NCI-H510A treated with DMSO at 0.1 percent for 48 hours (cell line): ENCODE results near the gene GRAP2.

Experiments
- DNase-seq: peaks from one replicate; lab custom pipeline; 2025; lab: John Stamatoyannopoulos, UW

GRAP2 gene

GRCh38 chr22:39925909-39926679, 25.2 kb downstream of the GRAP2 start:
- no peak for DNase-seq

DNA sequence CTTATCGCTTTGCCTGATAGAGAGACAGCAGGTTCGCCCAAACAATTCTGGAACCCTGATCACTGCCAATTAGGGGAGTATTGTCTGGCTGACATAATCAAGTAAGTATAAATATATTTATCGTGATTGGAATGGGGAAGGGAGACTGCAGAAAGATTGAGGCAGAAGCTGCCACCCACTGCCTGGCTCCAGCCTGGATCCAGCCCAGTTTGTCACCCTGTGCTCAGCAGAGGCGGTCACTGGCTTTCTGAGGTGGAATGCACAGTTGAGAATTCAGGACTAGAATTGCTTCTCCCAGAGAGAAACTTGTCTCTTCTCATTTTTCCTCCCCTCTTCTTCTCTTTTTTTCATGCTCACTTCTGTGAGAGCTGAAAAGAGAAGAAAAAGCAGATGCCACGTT, 25.9 kb downstream of the GRAP2 start:
- DNase-seq: no peak

DNA sequence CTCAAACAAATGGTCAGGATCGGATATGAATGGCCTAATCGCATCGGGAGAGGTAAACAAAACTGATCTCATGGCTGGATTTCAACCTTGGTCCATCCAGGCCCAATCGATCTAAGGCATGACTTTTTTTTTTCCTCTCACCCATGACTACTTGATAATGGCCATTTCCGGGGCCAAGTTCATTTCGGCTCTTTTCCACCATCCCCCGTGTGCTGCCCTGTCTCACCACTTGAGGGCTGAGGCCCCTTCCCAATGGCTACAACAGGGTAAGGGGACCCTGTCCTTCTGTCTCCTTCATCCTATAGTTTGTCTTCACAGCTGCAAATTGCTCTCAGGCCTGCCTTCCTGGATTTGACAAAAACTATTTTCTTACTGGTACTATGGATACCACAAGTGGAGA, 26.7 kb downstream of the GRAP2 start:
- DNase-seq: no peak

DNA sequence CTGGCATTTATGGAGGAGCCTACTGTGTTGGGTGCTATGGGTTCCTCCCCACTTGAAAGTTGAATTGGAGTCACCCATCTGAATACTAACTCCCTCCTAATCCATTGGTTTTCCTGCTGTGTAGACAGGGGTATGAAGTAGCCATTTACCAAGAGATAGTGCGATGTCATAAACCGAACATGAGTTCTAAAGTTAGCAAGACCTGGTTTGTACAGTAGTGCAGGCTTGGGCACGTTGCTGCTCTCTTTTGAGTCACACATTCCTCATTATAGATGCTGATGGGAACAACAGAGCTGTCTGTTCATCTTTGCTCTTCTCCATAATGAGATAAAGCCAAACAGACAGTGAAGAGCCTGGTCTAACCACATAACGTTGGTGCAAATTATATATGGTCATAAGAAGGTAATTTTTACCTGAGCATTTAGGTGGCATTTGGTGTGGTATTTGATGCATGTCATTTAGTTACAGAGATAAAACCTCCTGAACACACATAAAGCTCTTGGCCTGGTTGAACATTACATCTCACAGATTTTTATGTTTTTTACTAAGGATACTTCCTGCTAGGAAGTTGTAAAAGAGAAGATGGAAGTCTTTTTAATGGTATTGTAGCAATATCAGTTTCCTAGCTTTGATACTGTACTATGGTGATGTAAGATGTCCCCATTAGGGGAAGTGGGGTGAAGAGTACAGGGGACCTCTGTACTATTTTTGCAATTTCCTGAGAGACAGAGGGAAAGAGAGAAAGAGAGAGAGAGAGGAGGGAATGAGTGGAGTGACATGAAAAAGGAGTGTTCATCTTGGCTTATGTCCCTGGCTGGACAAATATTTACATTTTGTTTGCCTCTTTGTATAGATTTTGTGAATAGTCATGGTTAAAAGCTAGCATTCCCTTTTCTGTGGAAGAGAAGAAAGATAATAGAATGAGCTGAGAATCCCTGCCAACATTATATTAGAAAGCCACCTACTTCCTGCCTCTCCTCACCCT, 27.9 kb downstream of the GRAP2 start:
- DNase-seq: no peak

GRCh38 chr22:39931251-39931650, 30.4 kb downstream of the GRAP2 start:
- no peak for DNase-seq

- DNase-seq: no peak
Measured at GRCh38 chr22:39932166-39932565, 31.3 kb downstream of the GRAP2 start.

- no peak for DNase-seq
Measured at GRCh38 chr22:39932918-39933649, 32.2 kb downstream of the GRAP2 start.

- DNase-seq: no peak
Measured at GRCh38 chr22:39933741-39934140, 32.9 kb downstream of the GRAP2 start.

GRCh38 chr22:39935116-39935515, 34.2 kb downstream of the GRAP2 start:
- no peak for DNase-seq

DNA sequence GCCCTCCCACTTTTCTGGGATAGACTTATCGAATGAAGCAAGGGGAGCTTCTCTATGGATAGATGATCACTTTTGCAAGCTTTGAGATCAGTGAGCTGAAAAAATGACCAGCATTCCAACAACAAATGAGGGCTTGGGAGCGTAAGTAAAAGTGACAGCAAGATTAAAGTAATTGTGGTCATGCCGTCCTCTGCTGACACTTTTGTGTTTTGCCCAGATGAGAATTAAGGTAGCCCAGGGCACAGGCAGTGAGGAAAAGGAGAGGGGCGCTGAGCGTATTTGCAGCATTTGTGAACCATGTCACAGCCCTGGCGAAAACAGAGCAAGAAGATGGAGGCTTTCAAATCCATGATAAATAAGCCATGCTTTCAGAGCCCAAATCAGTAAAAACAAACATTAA, 34.7 kb downstream of the GRAP2 start:
- no peak for DNase-seq

DNA sequence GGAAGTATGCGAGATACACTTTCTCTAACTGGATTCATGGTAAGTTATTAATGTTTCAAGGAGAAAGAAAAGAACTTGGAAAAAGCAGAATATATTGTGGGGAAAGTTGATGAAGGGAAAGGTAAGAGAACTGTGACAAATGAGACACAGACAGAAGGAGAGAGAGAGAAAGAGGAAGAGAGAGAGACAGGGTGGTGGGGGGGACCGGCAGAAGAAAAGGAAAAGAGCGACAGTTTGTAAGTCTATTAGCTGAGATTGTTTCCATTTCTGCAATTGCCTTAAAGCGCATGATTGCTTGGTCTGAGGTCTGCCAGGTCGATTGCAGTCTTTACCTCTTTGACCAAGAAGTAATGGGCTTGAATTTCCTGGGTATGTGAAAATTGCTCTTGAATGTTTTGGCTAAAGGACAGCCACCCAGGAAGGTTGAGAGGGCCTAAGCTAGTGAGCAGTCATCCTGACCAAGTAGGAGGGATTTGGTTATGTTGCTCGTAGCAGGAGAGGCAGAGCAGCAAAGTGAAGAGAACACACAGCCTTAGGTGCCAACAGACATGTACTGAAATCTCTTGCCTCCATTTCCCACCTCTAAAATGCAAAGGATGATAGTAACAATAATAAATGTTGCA, 35.8 kb downstream of the GRAP2 start:
- DNase-seq: no peak

GRCh38 chr22:39937906-39938305, 37.0 kb downstream of the GRAP2 start:
- no peak for DNase-seq

- no peak for DNase-seq
Measured at GRCh38 chr22:39938509-39939111, 37.7 kb downstream of the GRAP2 start.

GRCh38 chr22:39939830-39940229, 38.9 kb downstream of the GRAP2 start:
- DNase-seq: no peak

GRCh38 chr22:39940757-39941305, 39.9 kb downstream of the GRAP2 start:
- DNase-seq: no peak

DNA sequence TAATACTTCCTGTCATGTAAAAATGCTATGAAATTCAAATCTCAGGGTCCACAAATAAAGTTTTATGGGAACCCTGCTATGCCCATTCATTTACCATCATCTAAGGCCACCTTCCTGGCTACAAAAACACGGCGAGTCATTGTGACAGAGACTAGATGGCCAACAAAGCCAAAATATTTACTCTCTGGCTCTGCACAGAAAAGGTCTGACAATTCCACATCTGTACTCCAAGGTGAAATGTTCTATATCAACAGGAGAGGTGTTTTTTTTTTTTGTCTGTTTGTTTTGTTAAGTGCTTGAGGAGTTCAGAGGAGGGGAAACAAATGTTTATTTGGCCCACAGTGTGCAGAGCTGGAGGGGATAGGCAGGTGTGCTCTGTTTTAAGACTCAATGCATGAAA, 40.7 kb downstream of the GRAP2 start:
- DNase-seq: peak; percentile 75

DNA sequence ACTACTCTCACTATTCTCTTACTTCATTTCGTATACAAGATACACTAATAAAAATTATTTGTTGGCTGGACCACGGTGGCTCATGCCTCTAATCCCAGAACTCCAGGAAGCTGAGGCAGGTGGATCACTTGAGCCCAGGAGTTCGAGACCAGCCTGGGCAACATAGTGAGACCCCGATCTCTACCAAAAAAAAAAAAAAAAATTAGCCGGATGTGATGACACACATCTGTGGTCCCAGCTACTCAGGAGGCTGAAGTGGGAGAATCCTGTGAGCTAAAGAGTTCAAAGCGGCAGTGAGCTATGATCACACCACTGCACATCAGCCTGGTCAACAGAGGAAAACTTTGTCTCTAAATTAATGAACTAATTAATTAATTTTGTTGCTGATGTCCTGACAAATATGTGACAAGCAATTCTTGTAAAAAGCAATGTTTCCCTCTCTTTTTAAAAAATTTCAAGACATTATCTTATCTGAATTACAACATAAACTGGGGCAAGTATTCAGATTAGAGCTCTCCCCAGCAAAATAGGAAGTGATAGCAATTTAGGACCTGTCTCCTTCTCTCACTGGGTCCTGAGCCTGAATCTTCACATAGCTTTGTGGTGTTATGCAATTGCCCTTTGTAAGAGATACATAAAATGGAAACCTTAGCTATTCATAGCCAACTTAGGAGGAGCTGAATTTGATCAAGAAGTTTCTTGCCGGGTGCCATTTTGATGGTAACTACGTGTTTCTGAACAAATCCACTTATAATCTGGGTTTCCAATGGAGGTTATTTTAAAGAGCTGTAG, 41.8 kb downstream of the GRAP2 start:
- no peak for DNase-seq

DNA sequence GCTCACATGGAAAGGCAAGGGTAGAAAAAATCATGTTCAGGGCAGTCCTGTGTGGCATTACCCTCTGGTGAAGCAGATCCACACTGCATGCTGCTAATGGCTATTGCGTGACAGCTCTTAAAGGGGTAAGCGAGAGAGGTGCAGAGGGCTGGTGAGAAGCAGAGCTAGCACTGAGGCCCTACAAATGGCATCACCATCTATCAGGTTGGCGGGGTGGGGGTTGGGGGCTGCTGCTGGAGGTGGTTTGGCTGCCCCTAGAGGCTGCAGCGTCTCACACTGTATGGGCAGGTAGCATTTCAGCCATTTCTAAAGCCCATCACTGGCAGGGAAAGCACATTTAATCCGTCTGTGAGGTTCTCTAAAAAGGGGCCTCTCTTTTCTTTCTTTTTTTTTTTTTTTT, 42.5 kb downstream of the GRAP2 start:
- peak; percentile 27 for DNase-seq

GRCh38 chr22:39943953-39944872, 43.3 kb downstream of the GRAP2 start:
- no peak for DNase-seq
